Measurements from ENCODE around the gene OR1M1.
"Not testable (repeated sequence)": the region's sequence is repeated elsewhere in the genome, so short reads cannot be mapped to it uniquely, and the experiment has no call there.

The OR1M1 gene, protein sequence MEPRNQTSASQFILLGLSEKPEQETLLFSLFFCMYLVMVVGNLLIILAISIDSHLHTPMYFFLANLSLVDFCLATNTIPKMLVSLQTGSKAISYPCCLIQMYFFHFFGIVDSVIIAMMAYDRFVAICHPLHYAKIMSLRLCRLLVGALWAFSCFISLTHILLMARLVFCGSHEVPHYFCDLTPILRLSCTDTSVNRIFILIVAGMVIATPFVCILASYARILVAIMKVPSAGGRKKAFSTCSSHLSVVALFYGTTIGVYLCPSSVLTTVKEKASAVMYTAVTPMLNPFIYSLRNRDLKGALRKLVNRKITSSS

GRCh38 chr19:9086761-9087160, at the start of gene OR1M1:
Gene OR1M1 (plus strand): TSS chr19:9087061. CDS start chr19:9093245, 6,184 bp downstream.
- DNase-seq = no peak

DNA sequence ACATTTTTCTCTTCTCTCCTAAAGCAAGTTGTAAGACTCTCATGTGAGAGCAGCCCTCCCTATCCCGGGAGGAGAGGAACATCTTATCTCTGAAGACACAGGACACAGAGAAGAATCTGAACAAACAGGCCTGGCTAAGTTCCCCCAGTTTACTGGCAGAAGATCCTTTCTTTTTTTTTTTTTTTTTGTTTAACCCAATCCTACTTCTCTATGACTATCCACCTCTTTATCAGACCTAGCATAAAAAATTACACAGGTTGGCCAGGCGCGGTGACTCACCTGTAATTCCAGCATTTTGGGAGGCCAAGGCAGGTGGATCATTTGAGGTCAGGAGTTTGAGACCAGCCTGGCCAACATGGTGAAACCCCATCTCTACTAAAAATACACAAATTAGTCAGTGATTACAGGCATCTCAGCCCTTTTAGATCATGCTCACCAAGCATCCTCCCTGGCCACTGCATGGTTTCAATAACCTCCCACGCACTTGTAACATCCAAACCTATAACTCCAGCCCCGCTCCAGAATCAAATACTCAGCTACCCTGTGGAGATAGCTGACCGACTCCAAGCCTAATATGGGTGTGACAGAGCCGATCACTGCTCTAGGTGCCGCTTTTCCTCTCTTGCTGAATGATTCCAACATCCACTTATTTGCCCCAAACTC, 49.3 kb upstream of the OR1M1 start:
- no peak for DNase-seq

- no peak for DNase-seq
Observed at GRCh38 chr19:9039728-9040127, 47.1 kb upstream of the OR1M1 start.

- no peak for DNase-seq
Observed at GRCh38 chr19:9040131-9040530, 46.7 kb upstream of the OR1M1 start.

GRCh38 chr19:9041023-9041422, 45.8 kb upstream of the OR1M1 start:
- DNase-seq = no peak

DNA sequence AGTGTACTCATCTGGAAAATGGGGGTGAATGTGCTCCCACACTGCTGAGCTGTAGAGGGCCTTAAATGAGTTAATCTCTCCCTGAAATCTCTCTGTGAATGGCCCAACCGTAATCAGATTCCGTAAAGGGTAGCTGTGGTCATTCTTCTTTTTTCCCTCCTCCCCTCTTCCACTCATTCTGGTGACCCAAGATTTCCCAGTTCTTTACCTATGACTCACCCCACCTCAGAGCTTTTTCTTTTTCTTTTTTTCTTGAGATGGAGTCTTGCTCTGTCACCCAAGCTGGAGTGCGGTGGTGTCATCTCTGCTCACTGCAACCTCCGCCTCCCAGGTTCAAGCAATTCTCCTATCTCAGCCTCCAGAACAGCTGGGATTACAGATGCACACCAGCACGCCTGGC, 43.3 kb upstream of the OR1M1 start:
- DNase-seq = no peak

- no peak for DNase-seq
Observed at GRCh38 chr19:9044449-9044848, 42.4 kb upstream of the OR1M1 start.

GRCh38 chr19:9046694-9047093, 40.2 kb upstream of the OR1M1 start:
- DNase-seq = no peak

- DNase-seq = no peak
Observed at GRCh38 chr19:9052894-9053293, 34.0 kb upstream of the OR1M1 start.

DNA sequence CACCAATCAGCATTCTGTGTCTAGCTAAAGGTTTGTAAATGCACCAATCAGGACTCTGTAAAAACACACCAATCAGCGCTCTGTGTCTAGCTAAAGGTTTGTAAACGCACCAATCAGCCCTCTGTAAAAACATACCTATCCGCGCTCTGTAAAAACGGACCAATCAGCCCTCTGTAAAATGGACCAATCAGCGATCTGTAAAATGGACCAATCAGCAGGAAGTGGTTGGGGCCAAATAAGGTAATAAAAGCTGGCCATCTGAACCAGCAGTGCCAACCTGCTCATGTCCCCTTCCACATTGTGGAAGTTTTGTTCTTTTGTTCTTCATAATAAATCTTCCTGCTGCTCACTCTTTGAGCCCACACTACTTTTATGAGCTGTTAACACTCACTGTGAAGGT, 33.2 kb upstream of the OR1M1 start:
- not testable (repeated sequence) for DNase-seq

DNA sequence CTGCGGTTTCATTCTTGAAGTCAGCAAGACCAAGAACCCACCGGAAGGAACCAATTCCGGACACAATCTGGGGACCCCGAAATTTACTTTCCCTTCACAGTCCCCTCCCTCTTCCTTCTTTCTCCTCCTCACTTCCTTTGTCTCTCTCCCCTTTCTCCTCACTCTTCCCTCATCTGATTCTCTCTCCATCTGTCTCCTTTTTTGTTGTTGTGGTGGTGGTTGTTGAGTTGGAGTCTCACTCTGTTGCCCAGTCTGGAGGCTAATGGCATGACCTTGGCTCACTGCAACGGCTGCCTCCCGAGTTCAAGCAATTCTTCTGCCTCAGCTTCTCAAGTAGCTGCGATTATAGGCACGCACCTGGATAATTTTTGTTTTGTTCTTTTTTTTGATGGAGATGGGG, 32.7 kb upstream of the OR1M1 start:
- DNase-seq = no peak

GRCh38 chr19:9054765-9055164, 32.1 kb upstream of the OR1M1 start:
- DNase-seq = no peak

- DNase-seq = not testable (repeated sequence)
Observed at GRCh38 chr19:9056131-9056530, 30.7 kb upstream of the OR1M1 start.

DNA sequence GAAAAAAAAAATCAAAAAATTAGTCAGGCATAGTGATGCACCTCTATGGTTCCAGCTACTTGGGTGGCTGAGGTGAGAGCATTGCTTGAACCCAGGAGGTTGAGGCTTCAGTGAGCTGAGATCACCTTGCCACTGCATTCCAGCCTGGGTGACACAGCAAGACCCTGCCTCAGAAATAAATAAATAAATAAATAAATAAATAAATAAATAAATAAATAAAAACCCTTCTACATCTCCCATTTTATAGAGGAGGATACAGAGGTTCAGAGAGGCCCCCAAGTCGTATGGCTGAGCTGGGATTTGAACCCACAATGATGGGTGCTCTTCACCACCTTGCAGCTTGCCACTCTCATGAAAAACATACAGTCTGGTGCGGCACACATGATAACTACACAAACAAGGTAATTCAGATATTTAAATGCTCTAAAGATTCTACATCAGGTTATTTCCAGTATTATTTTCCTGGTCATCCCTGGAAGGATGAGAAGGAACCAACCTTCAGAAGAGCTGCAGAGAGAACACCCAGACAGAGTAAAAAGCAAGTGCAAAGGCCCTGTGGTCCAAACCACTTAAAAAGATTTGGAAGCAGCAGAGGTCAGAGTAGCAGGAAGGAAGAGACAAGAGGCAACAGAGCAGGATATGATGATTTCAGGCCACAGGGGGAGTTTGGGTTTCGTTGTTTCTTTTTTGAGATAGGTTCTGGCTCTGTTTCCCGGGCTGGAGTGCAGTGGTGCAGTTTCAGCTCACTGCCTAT, 29.2 kb upstream of the OR1M1 start:
- no peak for DNase-seq

DNA sequence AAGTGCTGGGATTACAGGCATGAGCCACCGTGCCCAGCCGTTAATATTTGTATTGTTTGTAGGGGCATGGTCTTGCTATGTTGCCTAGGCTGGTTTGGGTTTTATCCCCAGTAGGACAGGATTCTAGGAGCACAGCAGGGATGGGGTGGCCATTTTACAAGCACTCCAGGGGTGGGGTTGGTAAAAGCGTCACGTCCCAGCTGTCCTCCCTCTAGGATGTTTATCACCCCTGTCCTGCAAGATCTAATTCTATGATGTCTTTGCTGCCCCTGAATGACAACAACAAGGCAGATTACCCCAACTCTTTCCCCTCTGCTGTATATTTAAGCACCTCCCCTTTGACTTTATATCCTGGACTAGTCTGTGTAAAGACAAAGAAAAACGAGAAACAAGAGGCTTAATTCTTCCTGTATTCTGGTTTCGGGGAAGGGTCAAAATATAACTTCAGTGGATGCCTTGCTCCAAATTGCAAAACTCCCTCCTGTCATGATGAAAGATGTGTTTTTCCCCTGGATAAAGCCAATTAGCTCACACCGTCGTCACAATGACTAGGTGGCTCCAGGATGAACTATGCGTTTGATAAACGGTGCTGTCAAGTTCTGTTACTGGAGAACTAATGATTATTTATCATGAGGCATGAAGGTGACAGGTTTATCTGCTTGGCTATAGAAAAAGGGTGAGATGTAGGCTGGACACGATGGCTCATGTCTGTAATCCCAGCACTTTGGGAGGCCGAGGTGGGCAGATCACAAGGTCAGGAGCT, 27.8 kb upstream of the OR1M1 start:
- no peak for DNase-seq

- no peak for DNase-seq
Observed at GRCh38 chr19:9060564-9061340, 26.1 kb upstream of the OR1M1 start.

- no peak for DNase-seq
Observed at GRCh38 chr19:9061879-9062278, 25.0 kb upstream of the OR1M1 start.

DNA sequence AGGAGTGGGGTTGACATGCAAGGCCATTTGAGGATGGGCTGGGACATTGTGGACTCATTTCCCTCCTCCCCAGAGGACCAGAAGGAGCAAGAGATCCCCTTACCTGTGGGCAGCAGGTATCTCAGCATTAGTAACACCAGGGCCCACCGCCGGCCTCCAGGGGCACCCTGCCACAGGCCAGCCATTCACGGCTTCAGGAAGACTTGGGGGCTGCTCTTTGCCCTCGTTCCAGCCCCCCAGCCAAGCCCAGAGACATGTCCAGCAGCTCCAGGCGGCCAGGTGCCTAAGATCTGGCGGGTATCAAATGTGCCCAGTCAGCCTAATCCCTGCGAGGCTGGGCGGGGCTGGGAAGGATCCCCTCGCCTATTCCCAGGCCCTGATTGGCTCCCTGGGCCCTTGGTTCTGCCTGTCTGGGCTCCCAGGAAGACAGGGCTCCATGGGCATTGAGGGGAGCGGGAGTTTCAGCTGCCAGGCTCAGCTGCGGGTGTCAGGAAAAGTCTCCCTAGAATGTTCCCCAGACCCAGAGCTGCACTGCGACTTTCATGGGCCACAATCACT, 21.3 kb upstream of the OR1M1 start:
- DNase-seq = no peak

DNA sequence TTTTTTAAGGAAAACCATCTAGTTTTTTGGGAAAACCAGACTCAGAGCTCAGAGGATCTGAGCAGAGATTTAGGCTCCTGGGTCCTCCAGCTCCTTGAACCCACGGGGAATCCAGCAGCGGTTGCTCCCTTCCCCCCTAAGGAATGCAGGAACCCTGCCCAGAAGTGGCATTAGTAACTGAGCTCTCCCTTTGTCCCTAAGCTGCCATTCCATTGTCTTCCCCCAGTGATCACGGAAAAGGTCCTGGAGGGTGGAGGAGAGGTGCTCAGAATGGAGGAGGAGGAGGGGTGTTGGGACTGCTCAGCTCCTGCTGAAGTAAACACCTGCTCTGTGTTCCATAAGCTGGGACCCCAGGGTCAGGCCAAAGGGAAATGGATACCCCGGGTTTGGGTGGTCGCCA, 16.8 kb upstream of the OR1M1 start:
- DNase-seq = no peak

GRCh38 chr19:9071720-9072119, 15.1 kb upstream of the OR1M1 start:
- not testable (repeated sequence) for DNase-seq

DNA sequence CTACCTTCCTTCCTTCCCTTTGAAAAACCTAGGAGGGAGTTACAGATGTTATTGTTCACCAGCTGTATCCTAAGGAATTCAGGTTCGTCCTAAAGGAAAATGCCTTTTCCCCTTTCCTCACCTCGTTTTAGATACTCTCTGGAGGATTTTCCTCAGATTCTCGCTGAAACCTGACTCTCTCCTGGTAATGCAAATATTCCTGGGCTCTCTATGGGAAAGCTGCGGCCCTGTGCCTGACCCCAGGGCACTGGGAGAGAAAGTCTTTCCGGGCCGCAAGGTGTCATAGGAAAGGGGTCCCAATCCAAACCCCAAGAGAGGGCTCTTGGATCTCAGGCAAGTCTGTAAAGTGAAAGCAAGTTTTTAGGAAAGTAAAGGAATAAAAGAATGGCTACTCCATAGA, 13.1 kb upstream of the OR1M1 start:
- DNase-seq = no peak

All from activated CD4-positive, alpha-beta T cell treated with anti-CD3 and anti-CD28 coated beads, Interleukin-2, amount 50 U/mL, for 1 hour (primary cell).